CD1c-positive myeloid dendritic cell (primary cell): Measurements from ENCODE around the gene IFITM2.
A peak's percentile ranks its signal among the peaks of the same experiment; 100 is the strongest.

Source experiments
- DNase-seq: peaks from one replicate; pipeline ENCODE4 v3.0.0-alpha.2; 2016; ENCODE audit errors: extremely low spot score

Gene IFITM2

GRCh38 chr11:307766-308708, at the start of gene IFITM2:
IFITM2 (plus strand) TSS chr11:307816; CDS start chr11:308193, 377 bp downstream.
- DNase-seq: peak; percentile 77

- no peak for DNase-seq
Measured at GRCh38 chr11:259413-259812, 48.2 kb upstream of the IFITM2 start.

GRCh38 chr11:261624-262023, 46.0 kb upstream of the IFITM2 start:
- no peak for DNase-seq

- peak; percentile 43 for DNase-seq
Measured at GRCh38 chr11:266676-267439, 40.8 kb upstream of the IFITM2 start.

- DNase-seq: peak; percentile 62
Measured at GRCh38 chr11:267491-267994, 40.1 kb upstream of the IFITM2 start.

- DNase-seq: peak; percentile 91
Measured at GRCh38 chr11:268716-269145, 38.9 kb upstream of the IFITM2 start.

GRCh38 chr11:269146-269890, 38.3 kb upstream of the IFITM2 start:
- DNase-seq: peak; percentile 97

GRCh38 chr11:270451-271318, 36.9 kb upstream of the IFITM2 start:
- no peak for DNase-seq

GRCh38 chr11:271319-271715, 36.3 kb upstream of the IFITM2 start:
- no peak for DNase-seq

GRCh38 chr11:272195-272930, 35.3 kb upstream of the IFITM2 start:
- no peak for DNase-seq

- no peak for DNase-seq
Measured at GRCh38 chr11:272931-273198, 34.8 kb upstream of the IFITM2 start.

- no peak for DNase-seq
Measured at GRCh38 chr11:276219-276618, 31.4 kb upstream of the IFITM2 start.

- DNase-seq: no peak
Measured at GRCh38 chr11:278001-278951, 29.3 kb upstream of the IFITM2 start, which contains the start of gene NLRP6. NLRP6 (plus strand) TSS chr11:278407; CDS start chr11:278570, 163 bp downstream.

- DNase-seq: peak; percentile 59
Measured at GRCh38 chr11:279040-279965, 28.3 kb upstream of the IFITM2 start.

GRCh38 chr11:279966-280705, 27.5 kb upstream of the IFITM2 start:
- DNase-seq: peak; percentile 72

GRCh38 chr11:280706-281485, 26.7 kb upstream of the IFITM2 start:
- DNase-seq: peak; percentile 41
